HG03342 (cell line): Measurements from ENCODE around the gene TEKT2.

Source experiments
- ATAC-seq: cut with Tn5 transposase; IDR thresholded peaks from one replicate; pipeline ENCODE4 v1.9.1; 2021; ENCODE audit warnings: mild to moderate bottlenecking, moderate library complexity; ENCODE audit not compliant: unreplicated experiment

The TEKT2 gene, protein sequence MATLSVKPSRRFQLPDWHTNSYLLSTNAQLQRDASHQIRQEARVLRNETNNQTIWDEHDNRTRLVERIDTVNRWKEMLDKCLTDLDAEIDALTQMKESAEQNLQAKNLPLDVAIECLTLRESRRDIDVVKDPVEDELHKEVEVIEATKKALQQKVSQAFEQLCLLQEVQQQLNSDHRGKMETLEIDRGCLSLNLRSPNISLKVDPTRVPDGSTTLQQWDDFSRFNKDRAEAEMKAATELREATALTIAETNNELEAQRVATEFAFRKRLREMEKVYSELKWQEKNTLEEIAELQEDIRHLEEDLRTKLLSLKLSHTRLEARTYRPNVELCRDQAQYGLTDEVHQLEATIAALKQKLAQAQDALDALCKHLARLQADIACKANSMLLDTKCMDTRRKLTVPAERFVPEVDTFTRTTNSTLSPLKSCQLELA

DNA sequence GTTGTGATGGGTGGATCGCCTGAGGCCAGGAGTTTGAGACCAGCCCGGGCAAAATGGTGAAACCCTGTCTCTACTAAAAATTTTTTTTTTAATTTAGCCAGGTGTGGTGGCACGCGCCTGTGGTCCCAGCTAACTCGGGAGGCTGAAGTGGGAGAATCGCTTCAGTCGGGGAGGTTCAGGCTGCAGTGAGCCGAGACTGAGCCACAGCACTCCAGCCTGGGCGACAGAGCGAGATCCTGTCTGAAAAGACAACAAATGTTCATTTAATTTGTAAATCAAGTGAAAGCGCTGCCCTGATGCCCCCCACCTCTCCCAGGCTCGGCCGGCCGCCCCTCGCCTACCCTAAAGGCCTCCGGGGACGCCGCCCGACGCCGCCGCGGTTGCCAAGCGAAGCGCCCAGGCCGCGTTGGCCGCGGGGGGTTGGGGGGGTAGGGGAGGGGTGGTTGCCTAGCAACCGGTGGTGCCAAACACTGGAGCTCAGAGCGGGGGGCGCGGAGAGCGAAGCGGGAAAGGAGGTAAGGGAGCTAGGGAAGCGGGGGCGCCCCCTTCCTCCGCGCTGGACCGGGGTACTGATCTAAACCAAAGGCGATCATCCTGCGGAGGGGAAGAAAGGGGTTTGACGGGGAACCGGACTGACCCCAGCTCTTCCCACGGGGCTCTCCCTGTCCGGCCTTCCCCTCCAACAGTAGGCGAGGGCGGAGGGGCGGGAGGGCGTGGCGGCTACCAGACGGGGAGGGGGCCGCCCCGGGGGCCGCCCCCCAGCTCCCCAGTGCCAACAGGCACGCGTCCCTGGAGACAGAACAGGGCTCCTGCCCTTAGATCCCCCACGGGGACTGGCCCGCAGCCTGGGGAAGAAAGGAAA is at the start of gene TEKT2:
Gene TEKT2 (plus strand): TSS at position 460 of the 862 bp plus-strand sequence. CDS start 828 bp downstream, outside the sequence.
- ATAC-seq = no peak

DNA sequence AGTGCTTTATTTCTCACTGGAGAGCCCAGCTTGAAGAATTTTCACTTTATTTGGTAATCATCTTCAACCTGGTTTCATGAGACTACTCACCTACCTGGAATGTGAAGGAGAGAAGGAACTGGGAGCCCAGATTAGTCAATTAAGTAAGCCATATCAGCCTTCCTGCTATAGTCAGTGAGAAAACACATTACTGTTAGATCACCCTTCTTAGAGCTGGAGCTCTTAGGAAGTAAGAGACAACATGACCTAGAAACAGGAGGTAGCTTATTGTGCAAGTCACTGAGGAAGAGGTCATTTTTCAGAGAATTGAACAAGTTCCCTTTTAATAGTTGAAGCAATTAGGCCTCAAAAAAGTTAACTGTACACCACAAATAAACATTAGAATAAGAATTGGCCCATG is 49.2 kb upstream of the TEKT2 start:
- ATAC-seq = no peak

DNA sequence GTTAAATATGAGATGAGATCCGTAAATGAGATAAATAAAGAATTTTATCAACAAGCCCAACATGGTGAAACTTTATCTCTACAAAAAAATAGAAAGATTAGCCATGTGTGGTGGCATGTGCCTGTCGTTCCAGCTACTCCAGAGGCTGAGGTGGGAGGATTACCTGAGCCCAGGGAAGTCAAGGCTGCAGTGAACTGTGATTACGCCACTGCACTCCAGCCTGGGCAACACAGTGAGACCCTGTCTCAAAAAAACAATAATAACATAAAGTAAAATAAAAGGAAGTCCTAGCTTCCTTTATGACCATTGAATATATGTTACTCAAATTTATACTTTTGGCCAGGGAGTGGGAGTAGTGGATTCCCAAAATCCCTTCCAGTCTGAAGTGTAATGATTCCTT is 48.7 kb upstream of the TEKT2 start:
- ATAC-seq = no peak

DNA sequence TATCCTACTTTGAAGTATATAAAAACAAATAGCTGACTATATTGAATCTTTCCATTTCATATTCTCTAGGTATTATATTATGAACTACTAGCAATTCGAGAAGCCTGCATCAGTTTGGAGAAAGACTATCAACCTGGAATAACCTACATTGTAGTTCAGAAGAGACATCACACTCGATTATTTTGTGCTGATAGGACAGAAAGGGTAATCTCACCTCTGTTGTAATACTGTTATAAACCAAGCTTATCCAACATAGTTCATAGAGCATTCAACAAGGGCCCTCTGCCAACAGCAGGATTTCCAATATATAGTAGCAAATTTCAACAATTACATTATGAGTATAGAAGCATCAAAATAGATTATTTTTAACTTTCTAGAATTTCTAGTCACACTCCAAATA is 43.7 kb upstream of the TEKT2 start:
- ATAC-seq = no peak

DNA sequence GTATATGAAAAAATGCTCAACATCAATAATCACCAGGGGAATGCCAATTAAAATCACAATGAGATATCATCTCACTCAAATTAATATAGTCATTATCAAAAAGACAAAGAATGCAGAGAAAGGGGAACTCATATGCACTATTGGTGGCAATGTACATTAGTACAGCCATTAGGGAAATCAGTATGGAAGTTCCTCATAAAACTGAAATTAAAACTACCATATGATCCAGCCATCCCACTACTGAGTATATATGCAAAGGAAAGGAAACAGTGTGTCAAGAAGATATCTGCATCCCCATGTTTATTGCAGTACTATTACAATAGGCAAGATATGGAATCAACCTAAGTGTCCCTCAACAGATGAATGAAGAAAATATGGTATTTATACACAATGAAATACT is 32.1 kb upstream of the TEKT2 start:
- no peak for ATAC-seq

DNA sequence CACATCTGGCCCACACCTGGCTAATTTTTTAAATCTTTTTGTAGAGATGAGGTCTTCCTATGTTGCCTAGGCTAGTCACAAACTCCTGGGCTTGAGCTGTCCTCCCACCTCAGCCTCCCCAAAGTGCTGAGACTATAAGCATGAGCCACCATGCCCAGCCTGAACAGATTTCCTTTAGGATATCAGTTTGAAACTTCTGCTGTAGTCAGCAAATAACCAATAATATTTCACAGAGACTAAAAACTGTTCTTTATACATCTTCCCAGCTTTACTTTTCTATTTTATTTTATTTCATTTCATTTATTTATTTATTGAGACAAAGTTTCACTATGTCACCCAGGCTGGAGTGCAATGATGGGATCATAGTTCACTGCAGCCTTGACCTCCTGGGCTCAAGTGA is 29.9 kb upstream of the TEKT2 start:
- no peak for ATAC-seq

DNA sequence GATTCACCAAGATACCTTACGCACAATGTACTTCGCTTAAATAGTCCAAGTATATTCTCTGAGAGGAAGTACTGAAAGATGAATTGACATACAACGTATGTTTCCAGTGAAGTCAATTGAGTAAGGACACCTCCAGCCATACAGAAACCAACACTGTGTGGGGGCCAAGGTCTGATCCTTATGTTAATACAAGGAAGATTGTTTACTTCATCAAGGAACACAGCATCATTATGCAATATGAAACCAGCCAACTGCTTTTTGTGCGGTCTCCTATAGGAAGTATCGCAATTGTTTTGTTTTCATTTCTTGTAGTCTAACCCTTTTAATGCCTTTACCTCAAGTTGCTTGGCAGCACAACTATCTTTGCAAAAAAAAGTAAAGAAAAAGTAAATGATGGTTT is 28.2 kb upstream of the TEKT2 start:
- no peak for ATAC-seq

DNA sequence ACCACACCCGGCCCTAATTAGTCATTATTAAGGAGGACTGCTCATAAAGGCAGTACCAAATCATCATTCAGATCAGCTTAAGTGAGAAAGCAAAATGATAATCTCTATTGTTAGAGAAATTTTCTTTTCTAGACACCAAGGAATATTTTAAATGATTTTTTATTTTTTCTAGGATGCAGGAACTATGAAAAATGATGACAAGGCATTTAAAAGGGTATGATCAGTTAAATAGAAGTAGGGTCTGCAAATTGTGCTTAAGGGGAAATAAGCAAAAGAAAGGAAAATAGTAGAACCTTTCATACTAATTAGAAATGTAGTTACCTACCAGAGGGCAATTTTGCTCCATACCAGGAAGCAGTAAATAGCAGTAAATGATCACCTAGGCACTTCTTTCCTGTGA is 21.6 kb upstream of the TEKT2 start:
- ATAC-seq = no peak

DNA sequence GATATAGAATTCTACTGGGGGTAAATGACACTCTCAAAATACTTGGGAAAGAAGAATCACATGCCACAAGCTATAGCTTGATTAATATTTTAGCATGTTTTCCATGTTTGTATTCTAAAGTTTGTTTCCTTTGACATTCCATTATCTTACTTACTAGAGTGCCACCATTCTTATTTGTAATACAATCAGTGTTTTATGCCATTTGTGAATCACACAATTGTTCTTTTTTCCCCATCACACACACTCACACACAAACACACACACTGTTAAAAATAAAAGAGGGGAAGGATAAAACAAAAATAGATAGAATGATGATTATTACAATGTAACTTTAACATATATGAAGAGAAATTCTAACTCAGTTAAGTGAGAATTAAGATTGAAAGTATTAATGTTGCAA is 16.0 kb upstream of the TEKT2 start:
- no peak for ATAC-seq

DNA sequence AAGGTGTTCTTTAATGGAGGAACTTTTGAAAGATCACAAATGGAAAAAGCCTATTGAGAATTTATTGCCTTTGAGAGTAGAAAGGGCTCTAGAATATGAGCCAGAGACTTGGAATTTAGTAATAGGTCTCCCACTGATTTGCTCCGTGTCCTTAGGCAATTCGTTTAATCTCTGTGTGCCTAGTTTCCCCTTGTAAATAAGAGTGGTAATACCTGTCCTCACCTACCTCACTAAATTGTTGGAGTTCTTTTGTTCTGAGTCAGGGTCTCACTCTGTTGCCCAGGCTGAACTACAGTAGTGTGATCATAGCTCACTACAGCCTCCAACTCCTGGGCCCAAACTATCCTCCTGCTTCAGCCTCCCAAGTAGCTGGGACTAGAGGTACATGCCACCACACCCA is 15.0 kb upstream of the TEKT2 start:
- ATAC-seq = no peak

DNA sequence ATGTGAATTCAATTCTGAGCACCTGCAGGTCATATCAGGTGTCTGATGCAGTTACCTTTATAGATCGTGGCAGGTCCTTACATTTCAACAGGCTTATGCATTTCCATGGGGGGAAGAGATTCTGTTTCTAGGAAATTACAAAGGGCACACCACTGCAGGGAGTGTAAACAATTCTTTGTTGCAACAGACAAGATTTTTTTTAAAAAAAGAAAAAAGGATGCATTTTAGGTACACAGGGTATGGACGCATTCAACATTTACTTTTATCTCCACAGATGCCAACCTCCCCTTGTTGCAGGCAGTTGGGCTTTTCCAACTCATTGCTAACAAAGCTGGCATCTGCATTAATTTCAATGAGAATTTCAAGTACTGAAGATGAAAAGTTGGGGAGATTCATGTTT is 13.5 kb upstream of the TEKT2 start:
- ATAC-seq = no peak

DNA sequence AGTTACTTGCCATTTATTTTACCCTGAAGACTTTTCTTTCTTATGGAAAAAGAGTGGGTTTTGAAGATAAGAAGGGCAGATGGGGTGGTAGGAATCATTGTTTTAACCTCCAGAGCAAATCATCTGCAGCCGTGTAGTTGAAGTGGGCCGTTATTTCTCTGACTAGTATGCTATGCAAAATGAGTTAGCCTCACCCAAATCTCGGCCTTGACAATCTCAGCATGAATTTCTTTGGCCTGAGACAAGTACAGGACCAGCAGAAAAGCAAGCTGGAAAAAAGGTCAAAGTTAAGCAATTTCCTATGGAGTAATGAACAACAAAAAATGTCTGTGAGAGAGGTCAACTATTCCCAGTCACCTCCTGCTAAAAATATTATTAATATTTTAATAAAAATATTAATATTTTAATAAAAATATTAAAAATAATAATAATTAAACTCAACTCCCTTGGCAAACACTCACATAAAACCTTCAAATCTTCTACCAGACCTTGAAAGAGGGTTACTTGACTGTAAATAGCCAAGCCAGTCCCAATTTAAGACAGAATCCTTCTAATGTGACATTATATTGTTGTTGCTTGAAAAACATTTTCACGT is 6.8 kb upstream of the TEKT2 start:
- ATAC-seq = no peak

DNA sequence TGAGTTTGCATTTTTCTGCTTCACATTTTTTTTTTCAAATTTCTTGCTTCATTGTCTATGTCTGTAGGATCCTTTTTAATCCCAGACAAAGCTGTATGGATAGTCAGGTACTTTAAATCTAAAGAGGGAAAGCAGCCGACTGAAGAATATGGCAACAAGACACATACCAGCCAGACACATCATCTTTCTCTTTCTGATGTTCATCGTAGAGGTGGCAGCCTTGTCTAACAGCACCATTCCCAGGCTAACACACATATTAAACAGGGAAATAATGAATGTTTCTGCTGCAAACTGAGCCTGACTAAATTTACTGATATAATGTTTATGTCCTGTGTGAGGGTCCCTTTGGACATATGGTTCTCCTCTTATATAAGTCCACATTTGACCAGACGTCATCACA is 3.7 kb upstream of the TEKT2 start:
- ATAC-seq = no peak

DNA sequence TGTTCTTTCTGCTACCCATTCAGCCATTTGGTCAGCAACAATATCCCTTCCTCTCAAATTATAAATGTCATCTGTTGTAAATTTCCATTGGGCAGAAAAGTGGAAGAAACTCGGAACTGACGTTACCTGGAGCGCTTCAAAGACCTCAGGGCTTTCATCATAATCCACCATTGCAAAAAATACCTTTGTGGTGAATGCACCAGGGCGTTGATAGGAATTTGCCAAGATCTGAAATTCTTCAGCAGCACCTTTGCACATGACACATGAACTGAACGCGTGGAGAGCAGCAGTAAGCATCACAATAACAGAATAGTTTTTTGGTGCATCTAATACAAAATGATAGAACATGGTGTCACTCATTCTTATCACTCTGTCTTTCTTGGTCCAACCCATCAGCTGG is 3.1 kb upstream of the TEKT2 start:
- ATAC-seq = no peak

DNA sequence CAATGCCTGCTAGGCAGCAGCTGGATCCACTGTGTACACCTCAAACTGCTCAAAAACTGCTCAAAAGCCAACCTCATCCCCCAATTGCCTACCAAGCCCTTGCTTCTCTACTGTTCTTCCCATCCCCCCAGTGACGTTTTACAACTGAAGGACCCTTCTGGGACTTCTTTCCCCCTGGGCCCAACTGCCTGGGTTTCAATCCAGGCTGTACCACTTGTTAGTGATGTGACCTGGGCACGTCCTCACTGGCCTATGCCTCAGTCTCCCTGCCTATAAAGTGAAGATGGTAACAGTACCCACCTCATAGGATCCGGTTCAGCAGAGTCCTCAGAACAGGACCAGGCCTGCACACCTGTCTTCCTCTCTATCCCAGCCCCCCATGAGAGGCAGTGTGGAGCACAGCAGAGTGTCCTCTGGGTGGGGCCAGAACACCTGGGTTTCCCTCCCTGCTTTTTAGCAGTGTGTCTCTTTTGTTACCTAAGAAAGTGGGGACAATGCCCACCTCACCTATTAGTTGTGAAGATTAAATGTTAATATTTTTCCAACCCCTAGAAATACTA is 1.9 kb upstream of the TEKT2 start:
- no peak for ATAC-seq

DNA sequence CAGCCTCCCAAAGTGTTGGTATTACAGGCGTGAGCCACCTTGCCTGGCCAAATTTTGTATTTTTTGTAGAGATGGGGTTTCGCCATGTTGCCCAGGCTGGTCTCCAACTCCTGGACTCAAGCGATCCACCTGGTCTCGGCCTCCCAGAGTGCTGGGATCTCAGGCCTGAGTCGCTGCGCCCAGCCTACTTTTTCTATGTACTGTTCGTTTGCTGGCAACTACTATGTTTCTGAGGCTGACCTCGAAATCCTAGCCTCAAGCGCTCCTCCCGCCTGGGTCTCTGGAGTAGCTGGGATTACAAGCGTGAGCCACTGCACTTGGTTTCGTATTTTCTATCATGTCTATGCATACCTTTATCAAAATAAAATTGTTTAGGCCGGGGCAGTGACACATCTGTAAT is 675 bp upstream of the TEKT2 start:
- ATAC-seq = no peak

DNA sequence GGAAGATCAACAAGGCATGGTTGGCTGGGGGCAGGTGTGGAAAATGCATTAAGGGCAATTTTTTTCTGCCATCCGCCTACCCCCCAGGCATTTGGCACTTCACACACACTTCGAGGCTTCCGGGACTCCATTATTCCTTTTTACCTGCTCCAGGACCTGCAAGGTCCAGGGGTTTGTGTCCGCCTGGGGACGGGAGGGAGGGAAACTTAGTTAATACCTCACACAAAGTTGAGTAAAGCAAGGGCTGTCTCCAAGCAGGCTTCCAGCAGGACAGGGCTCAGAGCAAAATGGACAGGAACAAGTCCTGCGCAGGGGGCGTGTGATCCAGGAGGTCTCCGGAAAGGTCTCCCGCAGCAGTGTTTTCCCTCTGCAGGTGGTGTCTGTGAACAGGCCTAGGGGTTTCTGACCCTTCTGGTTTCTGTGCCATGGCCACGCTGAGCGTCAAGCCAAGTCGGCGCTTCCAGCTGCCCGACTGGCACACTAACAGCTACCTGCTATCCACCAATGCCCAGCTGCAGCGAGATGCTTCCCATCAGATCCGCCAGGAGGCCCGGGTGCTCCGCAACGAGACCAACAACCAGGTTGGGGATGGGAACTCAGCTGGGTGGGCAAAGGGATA is 712 bp downstream of the TEKT2 start:
- ATAC-seq = no peak

DNA sequence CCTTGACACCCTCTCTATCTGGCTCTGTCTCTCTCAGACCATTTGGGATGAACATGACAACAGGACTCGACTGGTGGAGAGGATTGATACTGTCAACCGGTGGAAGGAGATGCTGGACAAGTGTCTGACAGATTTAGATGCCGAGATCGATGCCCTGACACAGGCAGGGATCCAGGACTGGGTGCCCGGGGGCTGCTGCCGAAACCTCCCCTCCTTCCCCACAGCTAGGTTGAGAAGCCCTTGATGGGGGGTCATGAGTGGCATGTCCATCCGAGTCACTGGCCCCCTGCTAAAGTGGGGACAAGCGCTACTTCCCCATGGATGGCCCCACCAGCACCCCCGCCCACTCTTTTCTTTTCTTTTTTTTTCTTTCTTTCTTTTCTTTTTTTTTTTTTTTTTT is 1.2 kb downstream of the TEKT2 start:
- no peak for ATAC-seq

DNA sequence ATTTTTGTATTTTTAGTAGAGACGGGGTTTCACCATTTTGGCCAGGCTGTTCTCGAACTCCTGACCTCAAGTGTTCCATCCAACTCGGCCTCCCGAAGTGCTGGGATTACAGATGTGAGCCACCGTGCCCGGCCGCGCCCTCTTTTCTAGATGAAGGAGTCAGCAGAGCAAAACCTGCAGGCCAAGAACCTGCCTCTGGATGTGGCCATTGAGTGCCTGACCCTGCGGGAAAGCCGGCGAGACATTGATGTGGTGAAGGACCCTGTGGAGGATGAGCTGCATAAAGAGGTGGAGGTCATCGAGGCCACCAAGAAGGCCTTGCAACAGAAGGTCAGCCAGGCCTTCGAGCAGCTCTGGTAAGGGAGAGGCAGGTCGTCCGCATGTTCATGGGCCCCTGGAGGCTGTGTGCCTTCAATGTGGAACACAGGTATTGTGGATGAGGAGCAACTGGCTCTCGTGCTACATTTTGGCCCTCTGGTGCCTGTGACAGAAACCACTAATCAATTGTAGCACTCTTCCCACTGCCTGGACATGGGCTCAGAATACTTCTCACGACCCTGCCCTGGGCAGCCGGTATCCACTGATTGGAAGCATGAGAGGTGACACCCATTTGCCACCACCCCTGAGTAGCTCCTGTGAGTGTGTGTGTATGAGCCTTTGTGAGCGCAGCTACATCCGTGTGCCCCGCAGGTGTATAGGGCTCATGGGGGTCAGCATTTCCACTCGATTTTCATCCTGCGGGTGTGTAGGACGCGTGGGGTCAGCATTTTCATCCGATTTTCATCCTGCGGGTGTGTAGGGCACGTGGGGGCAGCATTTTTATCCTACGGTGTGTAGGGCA is 2.0 kb downstream of the TEKT2 start:
- ATAC-seq = no peak
